Measurements from ENCODE around the gene FLRT2.

- TF ChIP-seq, protein P1, sequence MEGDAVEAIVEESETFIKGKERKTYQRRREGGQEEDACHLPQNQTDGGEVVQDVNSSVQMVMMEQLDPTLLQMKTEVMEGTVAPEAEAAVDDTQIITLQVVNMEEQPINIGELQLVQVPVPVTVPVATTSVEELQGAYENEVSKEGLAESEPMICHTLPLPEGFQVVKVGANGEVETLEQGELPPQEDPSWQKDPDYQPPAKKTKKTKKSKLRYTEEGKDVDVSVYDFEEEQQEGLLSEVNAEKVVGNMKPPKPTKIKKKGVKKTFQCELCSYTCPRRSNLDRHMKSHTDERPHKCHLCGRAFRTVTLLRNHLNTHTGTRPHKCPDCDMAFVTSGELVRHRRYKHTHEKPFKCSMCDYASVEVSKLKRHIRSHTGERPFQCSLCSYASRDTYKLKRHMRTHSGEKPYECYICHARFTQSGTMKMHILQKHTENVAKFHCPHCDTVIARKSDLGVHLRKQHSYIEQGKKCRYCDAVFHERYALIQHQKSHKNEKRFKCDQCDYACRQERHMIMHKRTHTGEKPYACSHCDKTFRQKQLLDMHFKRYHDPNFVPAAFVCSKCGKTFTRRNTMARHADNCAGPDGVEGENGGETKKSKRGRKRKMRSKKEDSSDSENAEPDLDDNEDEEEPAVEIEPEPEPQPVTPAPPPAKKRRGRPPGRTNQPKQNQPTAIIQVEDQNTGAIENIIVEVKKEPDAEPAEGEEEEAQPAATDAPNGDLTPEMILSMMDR (IDR thresholded peaks at IDR 0.05): no peak
- TF ChIP-seq POLR2A (IDR thresholded peaks at IDR 0.05): no peak
These were observed 70.0 kb downstream of the FLRT2 start for GRCh38 chr14:85599939-85600338.
